AG09309 (cell line): Measurements from ENCODE around the gene PDE4D.

Experiments
- DNase-seq: peaks from one replicate; pipeline ENCODE4 v3.0.0-alpha.2; 2010; ENCODE audit warnings: low read depth
- H3K4me3 ChIP-seq: 2 replicates; pipeline ENCODE4 v1.5.1; 2011; ENCODE audit warnings: mild to moderate bottlenecking, low read depth, low read length, moderate library complexity; ENCODE audit not compliant: control insufficient read depth
- CTCF ChIP-seq: IDR thresholded peaks from 2 replicates; pipeline ENCODE4 v1.5.1; 2011; ENCODE audit warnings: mild to moderate bottlenecking, low read depth, low read length, inconsistent platforms; ENCODE audit not compliant: insufficient read depth, control insufficient read depth; ENCODE audit errors: missing control alignments

PDE4D gene

DNA sequence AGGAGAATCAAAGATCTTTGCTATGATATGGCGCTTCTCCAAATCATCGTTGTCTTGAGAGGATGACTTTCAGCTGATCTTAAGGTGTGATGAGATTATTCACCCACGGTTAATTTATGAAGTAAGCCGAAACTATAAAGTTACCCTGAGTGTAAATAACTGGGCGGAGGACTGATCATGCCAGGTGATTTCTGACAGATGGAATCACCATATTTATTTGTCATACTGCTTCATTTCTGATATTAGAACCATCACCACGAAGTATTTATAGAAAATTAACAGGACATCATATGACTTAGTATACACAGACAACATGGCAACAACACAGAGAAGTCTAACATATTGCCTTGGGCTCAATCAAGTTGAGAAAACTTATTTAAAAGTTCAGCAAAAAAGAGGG, 708.8 kb downstream of the PDE4D start:
- TF ChIP-seq CTCF, result no peak
- H3K4me3 ChIP-seq, result no peak overlapping the region
- DNase-seq, result no peak

DNA sequence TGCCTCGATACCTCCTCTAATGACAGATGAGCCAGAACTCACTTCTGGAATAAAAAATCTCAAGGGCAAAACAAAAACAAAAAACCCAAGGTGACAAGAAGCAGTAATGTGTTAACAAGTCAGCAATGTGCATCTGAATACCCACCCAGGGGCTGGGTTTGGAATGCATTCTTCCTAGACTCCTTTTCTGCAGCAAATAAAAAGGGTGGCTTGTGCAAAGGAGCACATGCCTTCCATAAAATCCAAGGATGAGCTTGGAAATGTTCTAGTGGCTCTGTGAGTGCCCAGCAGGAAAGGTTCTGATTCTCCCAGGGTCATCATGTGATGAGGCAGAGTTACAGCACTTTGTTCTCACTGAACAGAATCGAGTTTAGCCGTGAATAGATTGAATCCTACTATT, 710.8 kb downstream of the PDE4D start:
- no peak overlapping the region for H3K4me3 ChIP-seq
- TF ChIP-seq CTCF, result no peak
- no peak for DNase-seq

DNA sequence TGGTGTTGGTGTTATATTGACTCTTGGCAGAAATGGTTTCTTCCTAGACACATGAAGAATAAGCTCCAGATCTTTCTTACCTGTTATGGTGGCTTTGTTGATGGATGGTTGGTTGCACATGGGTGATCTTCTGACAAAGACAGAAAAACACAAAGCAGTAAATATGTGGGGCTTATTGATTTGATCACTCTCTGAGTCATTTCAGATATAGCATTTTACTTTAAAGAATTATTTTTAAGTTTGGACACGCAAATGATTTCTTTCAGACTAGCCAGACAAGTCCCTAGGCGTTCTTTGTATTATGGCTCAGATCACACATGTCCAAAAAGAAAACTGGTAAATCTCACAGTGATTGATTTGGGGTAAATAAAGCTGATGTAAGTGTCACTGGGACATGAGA, 713.0 kb downstream of the PDE4D start:
- DNase-seq, result no peak
- TF ChIP-seq CTCF, result no peak
- no peak overlapping the region for H3K4me3 ChIP-seq

DNA sequence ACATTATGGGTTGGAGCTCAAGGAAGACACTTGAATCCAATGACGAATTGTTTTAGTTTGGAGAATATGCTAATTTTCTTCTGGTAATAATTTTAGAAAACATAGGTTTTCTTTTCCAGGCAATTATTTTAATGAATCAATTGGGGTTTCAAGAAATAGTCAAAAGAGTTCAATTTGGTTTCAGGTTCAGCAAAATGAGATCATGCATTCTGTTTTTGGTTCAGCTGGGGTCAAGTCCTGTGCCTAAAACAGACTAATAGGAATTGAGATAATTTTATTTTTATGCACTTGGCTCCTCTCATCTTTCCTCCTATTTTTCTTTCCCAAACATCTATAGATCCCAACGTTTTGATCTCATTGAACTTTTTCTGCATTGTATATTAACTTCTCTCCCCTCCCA, 713.8 kb downstream of the PDE4D start:
- DNase-seq, result no peak
- TF ChIP-seq CTCF, result no peak
- no peak overlapping the region for H3K4me3 ChIP-seq

GRCh38 chr5:59178482-59178881, 715.0 kb downstream of the PDE4D start:
- no peak for TF ChIP-seq CTCF
- DNase-seq, result no peak
- no peak overlapping the region for H3K4me3 ChIP-seq

GRCh38 chr5:59178071-59178470, 715.5 kb downstream of the PDE4D start:
- TF ChIP-seq CTCF, result no peak
- H3K4me3 ChIP-seq, result no peak overlapping the region
- no peak for DNase-seq

GRCh38 chr5:59177644-59178043, 715.9 kb downstream of the PDE4D start:
- TF ChIP-seq CTCF, result no peak
- no peak overlapping the region for H3K4me3 ChIP-seq
- no peak for DNase-seq
